Measurements from ENCODE around the gene ROR1. TPM values are rescaled to one million over a fixed set of nuclear protein-coding genes. Genes with fewer than 3 reads are reported as not detected.

ROR1 gene
- total and polyA plus RNA-seq, 5 donors from 2014 or later: not detected

- H3K4me1 ChIP-seq (ENCODE audit: control insufficient read depth, insufficient read depth, low read length, poor library complexity, severe bottlenecking): no peaks in the 10 kb centered on the region
- no peaks in the 10 kb centered on the region for H3K27me3 ChIP-seq (ENCODE audit: control insufficient read depth, insufficient read depth, low read length)
- H3K36me3 ChIP-seq (ENCODE audit: control insufficient read depth, insufficient read depth, low read length): no peaks in the 10 kb centered on the region
- H3K9me3 ChIP-seq (ENCODE audit: control insufficient read depth in 2 of 2, low read length in 2 of 2): no peaks in the 10 kb centered on the region
- H3K27ac ChIP-seq (ENCODE audit: insufficient read depth, low read length, poor library complexity, severe bottlenecking): no peak overlapping the region
- no peak for ATAC-seq (ENCODE audit: low read depth in 2 of 2)
- Mint-ChIP-seq H3K4me3 (no peak overlapping the region), H3K36me3 (no peaks in the 10 kb centered on the region), H3K27ac (peak overlapping the region in 1 of 3 donors; percentile 22), H3K9me3 (no peaks in the 10 kb centered on the region), H3K27me3 (no peaks in the 10 kb centered on the region), H3K4me1 (no peaks in the 10 kb centered on the region)
- DNase-seq: no peak
- H3K4me3 ChIP-seq (ENCODE audit: low read depth, low read length): no peak overlapping the region
Observed at GRCh38 chr1:64049900-64050540, 276.2 kb downstream of the ROR1 start.

GRCh38 chr1:64050601-64051000 is 276.8 kb downstream of the ROR1 start:
- H3K9me3 Mint-ChIP-seq: peaks cover 0 to 1% (median 0%) of the 10 kb centered on the region in 7 donors
- no peak for ATAC-seq (ENCODE audit: low read depth in 2 of 2)

DNA sequence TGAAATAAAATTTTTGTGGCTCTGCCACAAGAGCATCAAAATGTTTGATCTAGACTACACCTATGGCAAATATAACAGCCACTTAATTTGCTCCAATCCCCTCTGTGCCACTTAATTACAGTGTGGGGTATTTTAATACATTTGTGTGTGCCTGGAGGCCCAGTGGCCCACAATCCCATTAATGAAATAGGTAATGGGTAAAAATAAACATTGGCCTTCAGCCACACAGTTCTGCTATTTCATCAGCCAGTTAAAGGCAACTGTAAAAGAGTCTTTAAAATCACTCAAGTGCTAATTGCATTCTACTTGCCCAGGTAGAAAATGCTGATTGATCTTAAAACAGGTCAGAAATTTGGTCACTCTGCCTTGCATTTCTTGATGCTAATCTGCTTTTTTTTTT is 278.0 kb downstream of the ROR1 start:
- H3K27me3 ChIP-seq (ENCODE audit: control insufficient read depth, insufficient read depth, low read length): no peaks in the 10 kb centered on the region
- H3K4me3 ChIP-seq (ENCODE audit: low read depth, low read length): no peak overlapping the region
- ATAC-seq (ENCODE audit: low read depth in 2 of 2) (no peak), DNase-seq (no peak)
- Mint-ChIP-seq H3K4me3 (no peak overlapping the region), H3K4me1 (no peaks in the 10 kb centered on the region), H3K27me3 (no peaks in the 10 kb centered on the region), H3K9me3 (peaks cover 0 to 3% (median 0%) of the 10 kb centered on the region in 7 donors), H3K36me3 (no peaks in the 10 kb centered on the region), H3K27ac (no peak overlapping the region)
- H3K4me1 ChIP-seq (ENCODE audit: control insufficient read depth, insufficient read depth, low read length, poor library complexity, severe bottlenecking): no peaks in the 10 kb centered on the region
- H3K9me3 ChIP-seq (ENCODE audit: control insufficient read depth in 2 of 2, low read length in 2 of 2): no peaks in the 10 kb centered on the region
- H3K36me3 ChIP-seq (ENCODE audit: control insufficient read depth, insufficient read depth, low read length): no peaks in the 10 kb centered on the region
- H3K27ac ChIP-seq (ENCODE audit: insufficient read depth, low read length, poor library complexity, severe bottlenecking): no peak overlapping the region

More at GRCh38 chr1:64050601-64051000, 276.8 kb downstream of the ROR1 start:
- Mint-ChIP-seq H3K27ac (no peak overlapping the region), H3K4me3 (no peak overlapping the region), H3K27me3 (no peaks in the 10 kb centered on the region), H3K4me1 (no peaks in the 10 kb centered on the region), H3K36me3 (no peaks in the 10 kb centered on the region)
- no peak overlapping the region for H3K27ac ChIP-seq (ENCODE audit: insufficient read depth, low read length, poor library complexity, severe bottlenecking)
- DNase-seq: no peak
- H3K36me3 ChIP-seq (ENCODE audit: control insufficient read depth, insufficient read depth, low read length): no peaks in the 10 kb centered on the region
- H3K4me3 ChIP-seq (ENCODE audit: low read depth, low read length): no peak overlapping the region
- no peaks in the 10 kb centered on the region for H3K9me3 ChIP-seq (ENCODE audit: control insufficient read depth in 2 of 2, low read length in 2 of 2)
- no peaks in the 10 kb centered on the region for H3K4me1 ChIP-seq (ENCODE audit: control insufficient read depth, insufficient read depth, low read length, poor library complexity, severe bottlenecking)
- H3K27me3 ChIP-seq (ENCODE audit: control insufficient read depth, insufficient read depth, low read length): no peaks in the 10 kb centered on the region

DNA sequence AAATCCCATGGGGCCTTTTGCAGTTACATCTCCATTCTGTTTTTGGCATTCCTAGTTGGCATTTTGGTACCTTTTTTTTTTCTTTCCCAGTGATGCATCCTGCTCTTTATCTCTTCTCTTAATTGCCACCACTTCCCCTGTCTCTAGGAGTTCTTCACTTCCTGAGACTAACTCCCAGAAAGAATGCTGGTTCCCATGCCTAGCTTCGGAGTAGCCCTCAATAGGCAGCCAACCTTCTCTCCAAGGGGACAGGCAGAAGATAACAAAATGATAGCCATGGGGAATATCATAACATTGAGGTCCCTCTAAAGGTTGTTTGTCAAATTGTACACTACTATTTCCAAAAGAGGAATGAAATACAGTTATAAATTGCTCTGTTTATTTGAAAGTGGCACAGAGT is 279.0 kb downstream of the ROR1 start:
- H3K36me3 Mint-ChIP-seq: no peaks in the 10 kb centered on the region
- H3K27me3 Mint-ChIP-seq: no peaks in the 10 kb centered on the region

DNA sequence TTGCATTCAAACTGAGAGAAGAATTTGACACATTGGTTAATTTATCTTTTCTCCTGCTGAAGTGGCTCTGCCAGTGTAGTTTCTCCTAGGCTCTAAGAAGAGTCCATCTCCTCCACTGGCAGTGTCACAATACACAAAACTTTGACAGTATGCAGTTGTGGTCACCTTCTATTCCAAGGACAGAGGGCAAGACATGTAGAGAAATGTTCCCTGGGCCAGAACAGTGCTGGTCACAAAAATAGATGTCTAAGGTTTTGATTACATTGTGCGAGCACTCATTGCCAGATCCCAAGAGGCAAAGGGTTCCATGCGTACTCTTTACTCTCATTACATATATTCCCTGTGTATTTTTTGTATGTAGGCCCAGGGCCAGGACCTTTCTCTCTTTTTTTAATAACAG is 281.5 kb downstream of the ROR1 start:
- Mint-ChIP-seq H3K4me3 (no peak overlapping the region), H3K27me3 (peaks cover 2% of the 10 kb centered on the region), H3K9me3 (peaks cover 0 to 7% (median 0%) of the 10 kb centered on the region in 7 donors), H3K27ac (no peak overlapping the region), H3K36me3 (no peaks in the 10 kb centered on the region), H3K4me1 (no peaks in the 10 kb centered on the region)
- Histone ChIP-seq H3K27ac (ENCODE audit: insufficient read depth, low read length, poor library complexity, severe bottlenecking) (no peak overlapping the region), H3K9me3 (ENCODE audit: control insufficient read depth in 2 of 2, low read length in 2 of 2) (no peaks in the 10 kb centered on the region), H3K36me3 (ENCODE audit: control insufficient read depth, insufficient read depth, low read length) (no peaks in the 10 kb centered on the region), H3K4me3 (ENCODE audit: low read depth, low read length) (no peak overlapping the region), H3K27me3 (ENCODE audit: control insufficient read depth, insufficient read depth, low read length) (peaks cover 2% of the 10 kb centered on the region), H3K4me1 (ENCODE audit: control insufficient read depth, insufficient read depth, low read length, poor library complexity, severe bottlenecking) (no peaks in the 10 kb centered on the region)
- no peak for DNase-seq
- no peak for ATAC-seq (ENCODE audit: low read depth in 2 of 2)

More for the DNA sequence above, 279.0 kb downstream of the ROR1 start:
- Histone ChIP-seq H3K27me3 (ENCODE audit: control insufficient read depth, insufficient read depth, low read length) (no peaks in the 10 kb centered on the region), H3K4me1 (ENCODE audit: control insufficient read depth, insufficient read depth, low read length, poor library complexity, severe bottlenecking) (no peaks in the 10 kb centered on the region), H3K4me3 (ENCODE audit: low read depth, low read length) (no peak overlapping the region), H3K27ac (ENCODE audit: insufficient read depth, low read length, poor library complexity, severe bottlenecking) (no peak overlapping the region), H3K9me3 (ENCODE audit: control insufficient read depth in 2 of 2, low read length in 2 of 2) (no peaks in the 10 kb centered on the region), H3K36me3 (ENCODE audit: control insufficient read depth, insufficient read depth, low read length) (no peaks in the 10 kb centered on the region)
- ATAC-seq (ENCODE audit: low read depth in 2 of 2) (no peak), DNase-seq (no peak)
- Mint-ChIP-seq H3K4me1 (no peaks in the 10 kb centered on the region), H3K27ac (no peak overlapping the region), H3K9me3 (peaks cover 0 to 3% (median 0%) of the 10 kb centered on the region in 7 donors), H3K4me3 (no peak overlapping the region)

DNA sequence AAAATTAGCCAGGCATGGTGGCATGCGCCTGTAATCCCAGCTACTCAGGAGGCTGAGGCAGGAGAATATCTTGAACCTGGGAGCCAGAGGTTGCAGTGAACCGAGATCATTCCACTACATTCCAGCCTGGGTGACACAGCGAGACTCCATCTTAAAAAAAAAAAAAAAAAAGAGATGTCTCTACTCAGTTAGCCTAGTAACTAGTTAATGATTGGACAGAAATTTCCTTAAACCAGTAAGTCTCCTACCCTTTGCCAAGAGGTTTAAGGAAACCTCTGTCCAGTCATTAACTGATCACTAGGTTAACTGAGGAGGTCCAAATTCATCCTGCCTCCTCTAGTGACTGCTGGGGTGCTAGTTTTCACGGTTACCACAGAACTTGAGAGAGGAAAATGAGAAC is 285.7 kb downstream of the ROR1 start:
- H3K4me1 ChIP-seq (ENCODE audit: control insufficient read depth, insufficient read depth, low read length, poor library complexity, severe bottlenecking): no peaks in the 10 kb centered on the region
- no peak for DNase-seq
- ATAC-seq (ENCODE audit: low read depth in 2 of 2): no peak
- no peak overlapping the region for H3K27ac ChIP-seq (ENCODE audit: insufficient read depth, low read length, poor library complexity, severe bottlenecking)
- no peaks in the 10 kb centered on the region for H3K36me3 ChIP-seq (ENCODE audit: control insufficient read depth, insufficient read depth, low read length)
- Mint-ChIP-seq H3K27ac (no peak overlapping the region), H3K27me3 (peaks cover 10% of the 10 kb centered on the region), H3K4me3 (no peak overlapping the region), H3K36me3 (no peaks in the 10 kb centered on the region), H3K4me1 (peaks cover 0 to 3% (median 0%) of the 10 kb centered on the region in 4 donors), H3K9me3 (peaks cover 0 to 11% (median 4%) of the 10 kb centered on the region in 7 donors)
- H3K4me3 ChIP-seq (ENCODE audit: low read depth, low read length): no peak overlapping the region
- peaks cover 2% of the 10 kb centered on the region for H3K27me3 ChIP-seq (ENCODE audit: control insufficient read depth, insufficient read depth, low read length)
- no peaks in the 10 kb centered on the region for H3K9me3 ChIP-seq (ENCODE audit: control insufficient read depth in 2 of 2, low read length in 2 of 2)

GRCh38 chr1:64060611-64061302 is 286.9 kb downstream of the ROR1 start:
- no peak overlapping the region for H3K4me3 ChIP-seq (ENCODE audit: low read depth, low read length)
- peaks cover 0 to 11% (median 2%) of the 10 kb centered on the region in 7 donors for H3K9me3 Mint-ChIP-seq
- no peaks in the 10 kb centered on the region for H3K36me3 Mint-ChIP-seq
- no peaks in the 10 kb centered on the region for H3K9me3 ChIP-seq (ENCODE audit: control insufficient read depth in 2 of 2, low read length in 2 of 2)
- ATAC-seq (ENCODE audit: low read depth in 2 of 2) (no peak), DNase-seq (no peak)
- no peak overlapping the region for H3K4me3 Mint-ChIP-seq
- H3K36me3 ChIP-seq (ENCODE audit: control insufficient read depth, insufficient read depth, low read length): no peaks in the 10 kb centered on the region
- no peak overlapping the region for H3K27ac ChIP-seq (ENCODE audit: insufficient read depth, low read length, poor library complexity, severe bottlenecking)
- H3K27me3 Mint-ChIP-seq: peaks cover 10% of the 10 kb centered on the region
- H3K27me3 ChIP-seq (ENCODE audit: control insufficient read depth, insufficient read depth, low read length): peaks cover 2% of the 10 kb centered on the region
- no peak overlapping the region for H3K27ac Mint-ChIP-seq
- H3K4me1 Mint-ChIP-seq: peaks cover 0 to 3% (median 0%) of the 10 kb centered on the region in 4 donors
- no peaks in the 10 kb centered on the region for H3K4me1 ChIP-seq (ENCODE audit: control insufficient read depth, insufficient read depth, low read length, poor library complexity, severe bottlenecking)

Data from CD4-positive, CD25-positive, alpha-beta regulatory T cell (primary cell).